Trophoblast cell (in vitro differentiated cells and primary cell): ENCODE measurements around the gene LPAR5.
A peak's percentile ranks its signal among the peaks of the same experiment; 100 is the strongest.

Experiments
- DNase-seq, 2 donors: peaks; one replicate each; pipeline ENCODE4 v3.0.0-alpha.2; 2016
- H2AFZ ChIP-seq: 2 replicates; pipeline ENCODE4 v1.6.1; 2013; ENCODE audit warnings: low read length, moderate library complexity, mild to moderate bottlenecking; ENCODE audit not compliant: insufficient read depth, poor library complexity
- H2AK5ac ChIP-seq: 2 replicates; pipeline ENCODE4 v1.6.1; 2013; ENCODE audit warnings: mild to moderate bottlenecking, low read length
- H2BK120ac ChIP-seq: 2 replicates; pipeline ENCODE4 v1.6.1; 2013; ENCODE audit warnings: low read length, mild to moderate bottlenecking, moderate library complexity; ENCODE audit not compliant: insufficient read depth, poor library complexity
- H2BK12ac ChIP-seq: 2 replicates; pipeline ENCODE4 v1.6.1; 2013; ENCODE audit warnings: mild to moderate bottlenecking, low read length, moderate library complexity
- H2BK5ac ChIP-seq: 2 replicates; pipeline ENCODE4 v1.6.1; 2013; ENCODE audit warnings: low read length, low read depth, moderate library complexity, mild to moderate bottlenecking; ENCODE audit not compliant: poor library complexity
- H3K14ac ChIP-seq: 2 replicates; pipeline ENCODE4 v1.6.1; 2013; ENCODE audit warnings: mild to moderate bottlenecking, low read length
- H3K18ac ChIP-seq: 2 replicates; pipeline ENCODE4 v1.6.1; 2013; ENCODE audit warnings: mild to moderate bottlenecking, low read length
- H3K23ac ChIP-seq: 2 replicates; pipeline ENCODE4 v1.6.1; 2013; ENCODE audit warnings: low read length
- H3K27ac ChIP-seq: 2 replicates; pipeline ENCODE4 v1.5.1; 2013; ENCODE audit warnings: low read depth, mild to moderate bottlenecking, inconsistent platforms, low read length, moderate library complexity
- H3K27me3 ChIP-seq: 2 replicates; pipeline ENCODE4 v1.6.1; 2013; ENCODE audit warnings: inconsistent platforms, mild to moderate bottlenecking, low read length, moderate library complexity; ENCODE audit not compliant: insufficient read depth
- H3K36me3 ChIP-seq, 2 experiments: 1 replicate in 1 of 2; 2 replicates in 1 of 2; pipeline ENCODE4 v1.6.1; 2013; ENCODE audit warnings: low read length in 2 of 2, mild to moderate bottlenecking in 2 of 2, moderate library complexity in 1 of 2; ENCODE audit not compliant: insufficient read depth in 2 of 2, control insufficient read depth in 1 of 2
- H3K4ac ChIP-seq: 2 replicates; pipeline ENCODE4 v1.6.1; 2013; ENCODE audit warnings: low read depth, mild to moderate bottlenecking, low read length, moderate library complexity
- H3K4me1 ChIP-seq, 2 experiments: 1 replicate in 1 of 2; 2 replicates in 1 of 2; pipeline ENCODE4 v1.6.1; 2013; ENCODE audit warnings: low read length in 2 of 2, mild to moderate bottlenecking in 2 of 2, moderate library complexity in 1 of 2; ENCODE audit not compliant: insufficient read depth in 2 of 2, control insufficient read depth in 1 of 2
- H3K4me2 ChIP-seq: 2 replicates; pipeline ENCODE4 v1.6.1; 2013; ENCODE audit warnings: inconsistent platforms, mild to moderate bottlenecking, low read length, moderate library complexity
- H3K4me3 ChIP-seq: 2 replicates; pipeline ENCODE4 v1.5.1; 2013; ENCODE audit warnings: mild to moderate bottlenecking, low read depth, low read length, inconsistent platforms
- H3K79me1 ChIP-seq: one replicate; pipeline ENCODE4 v1.6.1; 2013; ENCODE audit warnings: low read length
- H3K79me2 ChIP-seq: 2 replicates; pipeline ENCODE4 v1.6.1; 2013; ENCODE audit warnings: low read length, mild to moderate bottlenecking; ENCODE audit not compliant: control insufficient read depth, insufficient read depth, poor library complexity
- H3K9ac ChIP-seq: 2 replicates; pipeline ENCODE4 v1.6.1; 2013; ENCODE audit warnings: mild to moderate bottlenecking, low read length
- H3K9me3 ChIP-seq: 2 replicates; pipeline ENCODE4 v1.6.1; 2013; ENCODE audit warnings: low read depth, mild to moderate bottlenecking, control low read depth, inconsistent platforms, low read length; ENCODE audit not compliant: insufficient read depth
- H4K12ac ChIP-seq: 2 replicates; pipeline ENCODE4 v1.6.1; 2013; ENCODE audit warnings: low read depth, mild to moderate bottlenecking, low read length, moderate library complexity
- H4K8ac ChIP-seq: 2 replicates; pipeline ENCODE4 v1.6.1; 2013; ENCODE audit warnings: low read depth, mild to moderate bottlenecking, low read length, moderate library complexity
- H4K91ac ChIP-seq: one replicate; pipeline ENCODE4 v1.6.1; 2013; ENCODE audit warnings: low read depth, mild to moderate bottlenecking, low read length, moderate library complexity
- WGBS: extraction: QIAGEN DNeasy Blood & Tissue Kit; methylation state at CpG from one replicate; pipeline ENCODE4 v1.1.7; 2013; ENCODE audit warnings: missing lambda C conversion rate; ENCODE audit not compliant: insufficient read length, insufficient coverage; ENCODE audit errors: extremely low coverage; 5-methylcytosine and 5-hydroxymethylcytosine counted together

The LPAR5 gene

GRCh38 chr12:6639151-6639801 lies 3.5 kb upstream of the LPAR5 start:
- no peak overlapping the region for H4K12ac ChIP-seq
- no peaks in the 10 kb centered on the region for H3K79me1 ChIP-seq
- H3K4me2 ChIP-seq = no peak overlapping the region
- H3K4me3 ChIP-seq = no peak overlapping the region
- WGBS = no CpG with 5 or more reads among the region's 11 CpGs
- H4K91ac ChIP-seq = no peak overlapping the region
- no peak overlapping the region for H3K27ac ChIP-seq
- H3K4me1 ChIP-seq = peaks cover 8 to 10% of the 10 kb centered on the region in 2 experiments
- H3K23ac ChIP-seq = no peak overlapping the region
- no peak for DNase-seq
- H2BK5ac ChIP-seq = no peak overlapping the region
- no peaks in the 10 kb centered on the region for H3K79me2 ChIP-seq
- H3K14ac ChIP-seq = no peak overlapping the region
- H3K9ac ChIP-seq = no peak overlapping the region
- no peak overlapping the region for H2BK120ac ChIP-seq
- no peak overlapping the region for H2AK5ac ChIP-seq
- H3K9me3 ChIP-seq = peaks cover 3% of the 10 kb centered on the region
- H2AFZ ChIP-seq = no peak overlapping the region
- no peak overlapping the region for H3K4ac ChIP-seq
- no peaks in the 10 kb centered on the region for H3K36me3 ChIP-seq
- H3K18ac ChIP-seq = no peak overlapping the region
- no peak overlapping the region for H4K8ac ChIP-seq
- no peaks in the 10 kb centered on the region for H3K27me3 ChIP-seq
- H2BK12ac ChIP-seq = no peak overlapping the region

- no peak overlapping the region for H3K4me3 ChIP-seq
- no peak overlapping the region for H2BK120ac ChIP-seq
- H3K36me3 ChIP-seq = no peaks in the 10 kb centered on the region
- H3K14ac ChIP-seq = no peak overlapping the region
- H3K4me1 ChIP-seq = peaks cover 8 to 10% of the 10 kb centered on the region in 2 experiments
- no peak overlapping the region for H4K12ac ChIP-seq
- H4K8ac ChIP-seq = no peak overlapping the region
- H3K18ac ChIP-seq = no peak overlapping the region
- H2AK5ac ChIP-seq = no peak overlapping the region
- WGBS = no CpG with 5 or more reads among the region's 9 CpGs
- no peak overlapping the region for H3K23ac ChIP-seq
- H3K4ac ChIP-seq = no peak overlapping the region
- no peak overlapping the region for H2BK5ac ChIP-seq
- H3K79me1 ChIP-seq = no peaks in the 10 kb centered on the region
- H3K9ac ChIP-seq = no peak overlapping the region
- H4K91ac ChIP-seq = no peak overlapping the region
- DNase-seq = no peak
- no peaks in the 10 kb centered on the region for H3K27me3 ChIP-seq
- no peak overlapping the region for H3K4me2 ChIP-seq
- H2BK12ac ChIP-seq = no peak overlapping the region
- no peak overlapping the region for H2AFZ ChIP-seq
- H3K79me2 ChIP-seq = no peaks in the 10 kb centered on the region
- peaks cover under 1% of the 10 kb centered on the region for H3K9me3 ChIP-seq
- H3K27ac ChIP-seq = no peak overlapping the region
Observed at GRCh38 chr12:6638305-6638704, 2.5 kb upstream of the LPAR5 start.

GRCh38 chr12:6635375-6635855 lies 344 bp downstream of the LPAR5 start:
- no peak overlapping the region for H3K27ac ChIP-seq
- H3K79me1 ChIP-seq = no peaks in the 10 kb centered on the region
- H3K36me3 ChIP-seq = no peaks in the 10 kb centered on the region
- H3K4me3 ChIP-seq = no peak overlapping the region
- no peak overlapping the region for H2BK12ac ChIP-seq
- no peak for DNase-seq
- H3K9me3 ChIP-seq = no peaks in the 10 kb centered on the region
- no peak overlapping the region for H3K18ac ChIP-seq
- H3K14ac ChIP-seq = no peak overlapping the region
- no peak overlapping the region for H2BK120ac ChIP-seq
- no peak overlapping the region for H3K23ac ChIP-seq
- H3K79me2 ChIP-seq = no peaks in the 10 kb centered on the region
- H4K12ac ChIP-seq = no peak overlapping the region
- H2AFZ ChIP-seq = no peak overlapping the region
- no peak overlapping the region for H3K4me2 ChIP-seq
- WGBS = no CpG with 5 or more reads among the region's 5 CpGs
- no peak overlapping the region for H2BK5ac ChIP-seq
- H3K27me3 ChIP-seq = no peaks in the 10 kb centered on the region
- no peak overlapping the region for H4K91ac ChIP-seq
- no peak overlapping the region for H3K9ac ChIP-seq
- H3K4ac ChIP-seq = no peak overlapping the region
- H3K4me1 ChIP-seq = peaks cover 17 to 18% of the 10 kb centered on the region in 2 experiments
- H4K8ac ChIP-seq = no peak overlapping the region
- H2AK5ac ChIP-seq = no peak overlapping the region

- H2BK5ac ChIP-seq = no peak overlapping the region
- H3K36me3 ChIP-seq = no peaks in the 10 kb centered on the region
- no peaks in the 10 kb centered on the region for H3K79me2 ChIP-seq
- H3K18ac ChIP-seq = no peak overlapping the region
- H4K8ac ChIP-seq = no peak overlapping the region
- no peak overlapping the region for H3K27ac ChIP-seq
- no peaks in the 10 kb centered on the region for H3K27me3 ChIP-seq
- no peak overlapping the region for H3K4me2 ChIP-seq
- no CpG with 5 or more reads among the region's 21 CpGs for WGBS
- H2AK5ac ChIP-seq = no peak overlapping the region
- H3K4me1 ChIP-seq = peaks cover 17 to 18% of the 10 kb centered on the region in 2 experiments
- H3K4me3 ChIP-seq = no peak overlapping the region
- H3K79me1 ChIP-seq = no peaks in the 10 kb centered on the region
- no peaks in the 10 kb centered on the region for H3K9me3 ChIP-seq
- no peak overlapping the region for H4K12ac ChIP-seq
- H3K14ac ChIP-seq = no peak overlapping the region
- H3K9ac ChIP-seq = no peak overlapping the region
- no peak overlapping the region for H3K4ac ChIP-seq
- H2BK12ac ChIP-seq = no peak overlapping the region
- no peak overlapping the region for H2BK120ac ChIP-seq
- DNase-seq = no peak
- peak overlapping the region; percentile 10 for H2AFZ ChIP-seq
- H3K23ac ChIP-seq = no peak overlapping the region
- no peak overlapping the region for H4K91ac ChIP-seq
Observed at GRCh38 chr12:6632026-6632983, 3.5 kb downstream of the LPAR5 start.
